ENCODE results near the gene HMGCS2.
"Not testable (repeated sequence)": the region's sequence is repeated elsewhere in the genome, so short reads cannot be mapped to it uniquely, and the experiment has no call there.

HMGCS2 gene

GRCh38 chr1:119787776-119788175 is 19.1 kb upstream of the HMGCS2 start:
- DNase-seq (ENCODE audit: low spot score): no peak

GRCh38 chr1:119786473-119787050 is 17.9 kb upstream of the HMGCS2 start:
- not testable (repeated sequence) for DNase-seq (ENCODE audit: low spot score)

- not testable (repeated sequence) for DNase-seq (ENCODE audit: low spot score)
Observed at GRCh38 chr1:119786046-119786445, 17.3 kb upstream of the HMGCS2 start.

- no peak for DNase-seq (ENCODE audit: low spot score)
Observed at GRCh38 chr1:119784191-119784781, 15.6 kb upstream of the HMGCS2 start.

- DNase-seq (ENCODE audit: low spot score): no peak
Observed at GRCh38 chr1:119783354-119784185, 14.9 kb upstream of the HMGCS2 start.

- no peak for DNase-seq (ENCODE audit: low spot score)
Observed at GRCh38 chr1:119782631-119783325, 14.1 kb upstream of the HMGCS2 start.

GRCh38 chr1:119781434-119782210 is 12.9 kb upstream of the HMGCS2 start:
- no peak for DNase-seq (ENCODE audit: low spot score)

GRCh38 chr1:119779869-119780356 is 11.2 kb upstream of the HMGCS2 start:
- no peak for DNase-seq (ENCODE audit: low spot score)

- no peak for DNase-seq (ENCODE audit: low spot score)
Observed at GRCh38 chr1:119778886-119779560, 10.3 kb upstream of the HMGCS2 start.

- no peak for DNase-seq (ENCODE audit: low spot score)
Observed at GRCh38 chr1:119778359-119778758, 9.7 kb upstream of the HMGCS2 start.

- no peak for DNase-seq (ENCODE audit: low spot score)
Observed at GRCh38 chr1:119774746-119775490, 6.2 kb upstream of the HMGCS2 start.

GRCh38 chr1:119773711-119774241 is 5.1 kb upstream of the HMGCS2 start:
- DNase-seq (ENCODE audit: low spot score): no peak

- DNase-seq (ENCODE audit: low spot score): no peak
Observed at GRCh38 chr1:119772298-119772697, 3.6 kb upstream of the HMGCS2 start.

- DNase-seq (ENCODE audit: low spot score): no peak
Observed at GRCh38 chr1:119771770-119772169, 3.1 kb upstream of the HMGCS2 start.

- DNase-seq (ENCODE audit: low spot score): no peak
Observed at GRCh38 chr1:119771016-119771415, 2.3 kb upstream of the HMGCS2 start.

- no peak for DNase-seq (ENCODE audit: low spot score)
Observed at GRCh38 chr1:119767486-119767885, 1.2 kb downstream of the HMGCS2 start.

GRCh38 chr1:119766374-119766794 is 2.3 kb downstream of the HMGCS2 start:
- DNase-seq (ENCODE audit: low spot score): no peak

- no peak for DNase-seq (ENCODE audit: low spot score)
Observed at GRCh38 chr1:119764220-119764619, 4.5 kb downstream of the HMGCS2 start.

- DNase-seq (ENCODE audit: low spot score): no peak
Observed at GRCh38 chr1:119762953-119763352, 5.8 kb downstream of the HMGCS2 start.

GRCh38 chr1:119762409-119762808 is 6.3 kb downstream of the HMGCS2 start:
- DNase-seq (ENCODE audit: low spot score): no peak
